Stromal cell of bone marrow (primary cell): ENCODE results near the gene SOD3.

Experiments
- DNase-seq: peaks from one replicate; pipeline ENCODE4 v3.0.0-alpha.2; 2012; ENCODE audit warnings: low read depth

The SOD3 gene

DNA sequence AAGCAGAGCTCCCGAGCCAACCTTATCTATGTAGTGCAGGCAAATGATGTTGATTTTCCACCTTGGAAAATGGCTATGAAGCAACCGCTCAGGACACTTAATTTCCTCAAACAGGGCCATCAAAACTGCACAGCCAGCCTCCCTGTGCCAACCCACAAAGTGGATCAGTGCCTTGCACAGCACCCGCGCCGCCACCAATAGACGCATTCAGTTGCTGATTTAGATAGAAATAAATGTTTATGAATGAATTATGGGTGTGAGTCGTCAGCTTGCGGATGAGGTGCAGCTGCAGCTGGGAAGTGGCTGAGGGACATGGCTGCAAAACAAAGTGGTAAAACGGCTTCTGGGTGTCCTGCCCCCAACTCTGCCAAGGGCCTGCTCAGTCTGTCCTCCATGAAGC lies 47.0 kb downstream of the SOD3 start:
- no peak for DNase-seq

- no peak for DNase-seq
These were observed 47.7 kb downstream of the SOD3 start for GRCh38 chr4:24843096-24843495.

DNA sequence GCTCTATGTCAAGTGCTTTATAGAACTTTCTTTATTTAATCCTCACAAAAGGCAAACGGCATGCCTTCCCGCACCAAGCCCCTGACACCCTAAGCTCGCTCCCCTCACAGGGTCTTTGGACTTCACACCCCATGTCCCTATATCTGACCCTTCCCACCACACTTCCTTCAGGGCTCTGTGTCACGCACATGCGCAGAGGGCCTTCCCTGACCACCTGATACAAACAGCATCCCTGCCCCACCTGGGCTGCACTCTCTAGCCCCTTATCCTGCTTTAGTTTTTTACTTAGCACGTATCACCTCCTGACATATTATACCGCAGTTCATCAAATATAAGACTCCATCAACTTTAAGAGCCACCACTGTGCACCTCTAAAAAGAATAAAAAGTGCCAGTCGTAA lies 49.8 kb downstream of the SOD3 start:
- no peak for DNase-seq

GRCh38 chr4:24845902-24846301 lies 50.5 kb downstream of the SOD3 start:
- DNase-seq, result no peak

DNA sequence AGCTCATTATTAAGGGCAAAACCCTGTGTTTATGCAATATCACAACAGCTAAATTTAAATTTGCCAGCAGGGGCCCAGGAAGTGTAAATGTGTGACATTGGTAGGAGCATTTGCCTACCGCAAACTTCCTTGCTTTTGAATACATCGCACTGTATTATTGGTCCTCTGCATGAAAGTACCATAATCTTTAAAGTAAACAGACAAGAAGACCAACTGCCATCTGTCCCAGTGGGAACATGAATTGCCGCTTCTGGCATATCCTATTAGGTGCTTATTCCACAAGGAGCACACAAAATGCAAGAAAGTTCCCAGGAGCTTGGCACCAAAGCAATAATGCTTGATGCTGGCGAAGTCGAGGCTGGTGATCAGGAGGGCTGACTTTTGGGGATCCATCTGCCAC lies 51.3 kb downstream of the SOD3 start:
- DNase-seq, result no peak

- DNase-seq, result no peak
These were observed 54.0 kb downstream of the SOD3 start for GRCh38 chr4:24849351-24849750.

- DNase-seq, result peak; percentile 27
These were observed 54.4 kb downstream of the SOD3 start for GRCh38 chr4:24849756-24850155.
